ENCODE measurements around the gene GPR68. TPM values are rescaled to one million over a fixed set of nuclear protein-coding genes. Genes with fewer than 3 reads are reported as not detected.

The GPR68 gene
- total and polyA plus RNA-seq, 2 of the 4 experiments (the other 2 are of a cell fraction), result 0.72 to 0.94 TPM

- Histone ChIP-seq H3K9me3 (ENCODE audit: control insufficient read depth, insufficient read depth, low read length) (no peaks in the 10 kb centered on the region), H3K4me1 (ENCODE audit: control insufficient read depth, insufficient read depth, low read length) (no peaks in the 10 kb centered on the region), H2BK20ac (ENCODE audit: low read depth, low read length) (no peak overlapping the region), H2AFZ (replicated peaks; ENCODE audit: low read length, poor library complexity) (no peak overlapping the region), H2BK15ac (ENCODE audit: low read depth, low read length) (no peak overlapping the region), H3K14ac (replicated peaks; ENCODE audit: low read depth, low read length) (no peak overlapping the region), H4K91ac (ENCODE audit: insufficient read depth, low read depth, low read length) (no peak overlapping the region), H3K27ac (ENCODE audit: insufficient read depth, low read length) (no peak overlapping the region), H2BK5ac (ENCODE audit: low read depth, low read length, poor library complexity, severe bottlenecking) (no peak overlapping the region), H4K20me1 (ENCODE audit: insufficient read depth, low read length) (no peaks in the 10 kb centered on the region), H3K27me3 (ENCODE audit: control insufficient read depth, insufficient read depth, low read length) (no peaks in the 10 kb centered on the region), H3K4ac (ENCODE audit: low read depth, low read length) (no peak overlapping the region), H3K4me2 (ENCODE audit: low read depth, low read length) (no peak overlapping the region), H2BK120ac (ENCODE audit: low read depth, low read length) (no peak overlapping the region), H3K18ac (ENCODE audit: low read depth, low read length) (no peak overlapping the region), H3K23ac (ENCODE audit: low read depth, low read length) (no peak overlapping the region), H3K9ac (ENCODE audit: low read depth, low read length) (no peak overlapping the region), H3K56ac (ENCODE audit: extremely low read depth, insufficient read depth, low read length) (no peak overlapping the region), H3K9me1 (ENCODE audit: insufficient read depth, low read length) (no peaks in the 10 kb centered on the region; the same call in 1 of the 2 replicates), H2AK9ac (replicated peaks; ENCODE audit: low read depth, low read length, poor library complexity) (no peak overlapping the region), H4K8ac (ENCODE audit: low read depth in 2 of 2, low read length in 2 of 2) (no peak overlapping the region), H3K79me1 (ENCODE audit: low read depth in 1 of 2, low read length in 2 of 2) (no peaks in the 10 kb centered on the region), H2AK5ac (ENCODE audit: low read depth, low read length) (no peak overlapping the region), H3K4me3 (ENCODE audit: insufficient read depth, low read depth, low read length) (no peak overlapping the region), H4K5ac (ENCODE audit: low read depth, low read length) (no peak overlapping the region), H3K36me3 (ENCODE audit: control insufficient read depth, insufficient read depth, low read length) (peaks cover 11% of the 10 kb centered on the region; the same call in 1 of the 2 replicates)
- DNase-seq (no peak), ATAC-seq (ENCODE audit: low read depth) (no peak)
- POLR2A ChIA-PET (ENCODE audit: unreplicated experiment), result no interaction called here
- BruUV-seq (replicated peaks), result no TSS peak
- CTCF ChIA-PET, result interaction anchor here (0.6 kb wide), 1 partner anchor 12 kb away, joined by 5 read pairs; no protein-coding TSS in a partner anchor
- dilution Hi-C loops (cut with HindIII; ENCODE audit: low sequenced_read_pairs, unreplicated experiment) (no loop called here), in situ Hi-C loops (cut with MboI; ENCODE audit: low sequenced_read_pairs) (no loop called here), intact Hi-C loops (cut with micrococcal nuclease) (no loop called here)
- no peak for TF ChIP-seq NFE2L2 (IDR thresholded peaks at IDR 0.05; ENCODE audit: low read depth, low read length)
- TF ChIP-seq POLR2A (IDR thresholded peaks at IDR 0.05; ENCODE audit: low read depth, low read length), result no peak
- no peak for TF ChIP-seq ELK1 (IDR thresholded peaks at IDR 0.05; ENCODE audit: borderline replicate concordance, low read depth, low read length)
- no peak for TF ChIP-seq MAFK (IDR thresholded peaks at IDR 0.05; ENCODE audit: low read depth, low read length)
- no peak for TF ChIP-seq RFX5 (IDR thresholded peaks at IDR 0.05; ENCODE audit: low read depth, low read length)
- TF ChIP-seq FOS (IDR thresholded peaks at IDR 0.05; ENCODE audit: low read depth, low read length), result no peak
- no peak for TF ChIP-seq BHLHE40 (IDR thresholded peaks at IDR 0.05; ENCODE audit: low read depth, low read length)
- no peak for TF ChIP-seq RAD21 (IDR thresholded peaks at IDR 0.05; ENCODE audit: low read length)
- TF ChIP-seq MAZ (IDR thresholded peaks at IDR 0.05; ENCODE audit: borderline replicate concordance, low read depth, low read length), result no peak
- TF ChIP-seq CTCF (conservative IDR thresholded peaks at IDR 0.05; ENCODE audit: low read depth, low read length), result no peak
- TF ChIP-seq CHD1 (IDR thresholded peaks at IDR 0.05; ENCODE audit: low read depth, low read length), result no peak
- no peak for TF ChIP-seq SMC3 (IDR thresholded peaks at IDR 0.05; ENCODE audit: low read depth, low read length)
- no peak for TF ChIP-seq USF2 (IDR thresholded peaks at IDR 0.05; ENCODE audit: low read depth, low read length)
- no peak for TF ChIP-seq RCOR1 (IDR thresholded peaks at IDR 0.05; ENCODE audit: insufficient replicate concordance, low read length)
- TF ChIP-seq MXI1 (IDR thresholded peaks at IDR 0.05; ENCODE audit: borderline replicate concordance, low read depth, low read length), result no peak
- TF ChIP-seq CEBPB (IDR thresholded peaks at IDR 0.05; ENCODE audit: low read depth, low read length), result no peak
- WGBS, 2 experiments (ENCODE audit: extremely low coverage in 2 of 2, insufficient read length in 1 of 2), result 61% methylated on average over 3 of the region's 10 CpGs; no CpG with 5 or more reads in 1 of the 2 experiments
Observed at GRCh38 chr14:91215381-91215780, 29.1 kb downstream of the GPR68 start.

Measured in IMR-90 (cell line).